MM.1S (cell line): ENCODE data around the gene ZNF687.

Source experiments
- DNase-seq: peaks from one replicate; pipeline ENCODE4 v3.0.0-alpha.2; 2015
- H2AFZ ChIP-seq: fragments of 300-600 bp; sonication (generic); 2 replicates; pipeline ENCODE4 v1.6.0; 2016; ENCODE audit warnings: antibody characterized with exemption, low read length
- H3F3A ChIP-seq: fragments of 300-600 bp; sonication (generic); 2 replicates; pipeline ENCODE4 v1.6.1; 2016; ENCODE audit warnings: mild to moderate bottlenecking, antibody characterized with exemption, low read length, moderate library complexity, mixed read lengths; ENCODE audit not compliant: insufficient read depth
- H3K27ac ChIP-seq: fragments of 300-600 bp; sonication (generic); 2 replicates; pipeline ENCODE4 v1.5.1; 2016; ENCODE audit warnings: mild to moderate bottlenecking, low read length
- H3K27me3 ChIP-seq: fragments of 300-600 bp; sonication (generic); replicated peaks from 2 replicates; pipeline ENCODE4 v1.6.0; 2016; ENCODE audit warnings: low read length; ENCODE audit not compliant: insufficient read depth
- H3K36me3 ChIP-seq: fragments of 300-600 bp; sonication (generic); replicated peaks from 2 replicates; pipeline ENCODE4 v1.6.1; 2016; ENCODE audit warnings: mild to moderate bottlenecking, low read length, mixed read lengths; ENCODE audit not compliant: insufficient read depth
- H3K4me1 ChIP-seq: fragments of 300-600 bp; sonication (generic); 2 replicates; pipeline ENCODE4 v1.6.1; 2016; ENCODE audit warnings: low read length, mixed read lengths
- H3K4me2 ChIP-seq: fragments of 300-600 bp; sonication (generic); 2 replicates; pipeline ENCODE4 v1.6.0; 2016; ENCODE audit warnings: low read depth, low read length
- H3K4me3 ChIP-seq: fragments of 300-600 bp; sonication (generic); 2 replicates; pipeline ENCODE4 v1.5.1; 2016; ENCODE audit warnings: low read length, mixed read lengths
- H3K79me2 ChIP-seq: fragments of 300-600 bp; sonication (generic); 2 replicates; pipeline ENCODE4 v1.6.1; 2016; ENCODE audit warnings: mixed run types, low read length, mixed read lengths
- H3K9ac ChIP-seq: fragments of 300-600 bp; sonication (generic); 2 replicates; pipeline ENCODE4 v1.6.1; 2016; ENCODE audit warnings: low read length, mixed read lengths
- H3K9me2 ChIP-seq: fragments of 300-600 bp; sonication (generic); replicated peaks from 2 replicates; pipeline ENCODE4 v1.6.1; 2016; ENCODE audit warnings: mild to moderate bottlenecking, low read length, mixed read lengths; ENCODE audit not compliant: insufficient read depth
- H3K9me3 ChIP-seq: fragments of 300-600 bp; sonication (generic); replicated peaks from 2 replicates; pipeline ENCODE4 v1.6.1; 2016; ENCODE audit warnings: mild to moderate bottlenecking, low read length, mixed read lengths; ENCODE audit not compliant: insufficient read depth
- H4K20me1 ChIP-seq: fragments of 300-600 bp; sonication (generic); 2 replicates; pipeline ENCODE4 v1.6.1; 2016; ENCODE audit warnings: mild to moderate bottlenecking, low read length, moderate library complexity, mixed read lengths; ENCODE audit not compliant: insufficient read depth
- EZH2 ChIP-seq: fragments of 300-600 bp; sonication (generic); optimal IDR thresholded peaks from 2 replicates; pipeline ENCODE3; 2017; ENCODE audit warnings: low read depth, mild to moderate bottlenecking, antibody characterized with exemption, low read length, mixed read lengths
- EZH2phosphoT487 ChIP-seq: fragments of 300-600 bp; sonication (generic); IDR thresholded peaks from 2 replicates; pipeline ENCODE4 v1.6.1; 2018; ENCODE audit warnings: antibody characterized with exemption, low read length
- TF ChIP-seq, protein P1 (sequence below): fragments of 300-600 bp; sonication (generic); IDR thresholded peaks from 2 replicates; pipeline ENCODE4 v1.5.1; 2016; ENCODE audit warnings: antibody characterized with exemption, low read length, mixed read lengths

The ZNF687 gene

GRCh38 chr1:151309811-151310323, 27.8 kb downstream of the ZNF687 start:
- Histone ChIP-seq H3K27ac (no peak overlapping the region), H3K9ac (no peak overlapping the region)

DNA sequence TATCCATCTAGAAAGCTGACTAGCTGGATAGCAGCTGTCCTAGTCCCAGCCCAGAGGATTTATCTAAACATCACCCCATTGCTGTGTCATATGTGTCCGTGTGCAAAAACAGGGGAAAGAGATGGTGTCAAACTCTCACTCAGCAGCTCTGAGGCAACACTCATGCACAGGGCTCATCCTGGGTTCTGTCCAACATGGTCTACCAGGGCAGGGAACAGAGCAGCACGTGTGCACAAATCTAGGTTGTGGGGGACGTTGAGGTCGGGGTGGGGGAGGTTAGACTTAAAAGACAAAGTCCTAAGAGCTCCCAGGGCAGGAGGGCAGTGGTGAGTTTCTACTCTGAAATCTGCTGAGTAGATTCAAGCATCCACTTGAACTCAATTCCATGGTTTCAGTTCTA, 28.9 kb downstream of the ZNF687 start:
- Histone ChIP-seq H4K20me1 (no peaks in the 10 kb centered on the region), H3K79me2 (peaks cover 17% of the 10 kb centered on the region; the same call in 1 of the 2 replicates), H3F3A (no peaks in the 10 kb centered on the region), H3K9me2 (no peaks in the 10 kb centered on the region), H3K4me3 (no peak overlapping the region), H3K9ac (no peak overlapping the region), H3K4me2 (no peak overlapping the region), H3K36me3 (peaks cover 8% of the 10 kb centered on the region; the same call in 1 of the 2 replicates), H3K9me3 (no peaks in the 10 kb centered on the region), H3K4me1 (no peaks in the 10 kb centered on the region), H3K27me3 (no peaks in the 10 kb centered on the region), H3K27ac (no peak overlapping the region), H2AFZ (no peak overlapping the region)
- TF ChIP-seq EZH2 (no peak), EZH2phosphoT487 (no peak)
- TF ChIP-seq, protein P1, sequence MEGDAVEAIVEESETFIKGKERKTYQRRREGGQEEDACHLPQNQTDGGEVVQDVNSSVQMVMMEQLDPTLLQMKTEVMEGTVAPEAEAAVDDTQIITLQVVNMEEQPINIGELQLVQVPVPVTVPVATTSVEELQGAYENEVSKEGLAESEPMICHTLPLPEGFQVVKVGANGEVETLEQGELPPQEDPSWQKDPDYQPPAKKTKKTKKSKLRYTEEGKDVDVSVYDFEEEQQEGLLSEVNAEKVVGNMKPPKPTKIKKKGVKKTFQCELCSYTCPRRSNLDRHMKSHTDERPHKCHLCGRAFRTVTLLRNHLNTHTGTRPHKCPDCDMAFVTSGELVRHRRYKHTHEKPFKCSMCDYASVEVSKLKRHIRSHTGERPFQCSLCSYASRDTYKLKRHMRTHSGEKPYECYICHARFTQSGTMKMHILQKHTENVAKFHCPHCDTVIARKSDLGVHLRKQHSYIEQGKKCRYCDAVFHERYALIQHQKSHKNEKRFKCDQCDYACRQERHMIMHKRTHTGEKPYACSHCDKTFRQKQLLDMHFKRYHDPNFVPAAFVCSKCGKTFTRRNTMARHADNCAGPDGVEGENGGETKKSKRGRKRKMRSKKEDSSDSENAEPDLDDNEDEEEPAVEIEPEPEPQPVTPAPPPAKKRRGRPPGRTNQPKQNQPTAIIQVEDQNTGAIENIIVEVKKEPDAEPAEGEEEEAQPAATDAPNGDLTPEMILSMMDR = no peak
- DNase-seq = no peak

More at GRCh38 chr1:151309811-151310323, 27.8 kb downstream of the ZNF687 start:
- Histone ChIP-seq H2AFZ (no peak overlapping the region), H3K9me2 (no peaks in the 10 kb centered on the region), H3K36me3 (peaks cover 12% of the 10 kb centered on the region; the same call in 1 of the 2 replicates), H3F3A (no peaks in the 10 kb centered on the region), H3K9me3 (no peaks in the 10 kb centered on the region), H3K4me2 (no peak overlapping the region), H3K4me3 (no peak overlapping the region), H3K79me2 (peaks cover 10% of the 10 kb centered on the region; the same call in 1 of the 2 replicates), H3K4me1 (no peaks in the 10 kb centered on the region), H3K27me3 (no peaks in the 10 kb centered on the region), H4K20me1 (no peaks in the 10 kb centered on the region)
- DNase-seq = no peak
- no peak for TF ChIP-seq EZH2phosphoT487
- TF ChIP-seq EZH2 = no peak
- TF ChIP-seq, protein P1 = no peak

GRCh38 chr1:151311589-151312331, 29.7 kb downstream of the ZNF687 start:
- H2AFZ ChIP-seq = no peak overlapping the region
- H3K4me3 ChIP-seq = no peak overlapping the region
- H3F3A ChIP-seq = no peaks in the 10 kb centered on the region
- no peaks in the 10 kb centered on the region for H3K9me2 ChIP-seq
- TF ChIP-seq, protein P1 = no peak
- TF ChIP-seq EZH2 (no peak), EZH2phosphoT487 (no peak)
- no peak for DNase-seq
- H3K27ac ChIP-seq = no peak overlapping the region
- no peaks in the 10 kb centered on the region for H3K27me3 ChIP-seq
- H3K4me1 ChIP-seq = no peaks in the 10 kb centered on the region
- no peaks in the 10 kb centered on the region for H3K9me3 ChIP-seq
- peaks cover 17% of the 10 kb centered on the region; the same call in 1 of the 2 replicates for H3K79me2 ChIP-seq
- peaks cover 3% of the 10 kb centered on the region; the same call in 1 of the 2 replicates for H3K36me3 ChIP-seq
- H3K9ac ChIP-seq = no peak overlapping the region
- no peaks in the 10 kb centered on the region for H4K20me1 ChIP-seq
- no peak overlapping the region for H3K4me2 ChIP-seq
